HepG2 (cell line): ENCODE results near the gene BTN1A1. TPM values are rescaled to one million over a fixed set of nuclear protein-coding genes. Genes with fewer than 3 reads are reported as not detected.

Source experiments
- ARID2 ChIP-seq: sonication (generic); formaldehyde crosslinking; IDR thresholded peaks from 2 replicates; pipeline ENCODE4 v1.8.1; 2022; ENCODE audit warnings: mild to moderate bottlenecking, missing genetic modification reagents, borderline replicate concordance
- GATAD1 ChIP-seq: IDR thresholded peaks from 2 replicates; pipeline ENCODE4 v1.6.1; 2016; ENCODE audit warnings: missing genetic modification reagents, missing compliant biosample characterization
- HES4 ChIP-seq: sonication (generic); formaldehyde crosslinking; IDR thresholded peaks from 2 replicates; pipeline ENCODE4 v1.9.0; 2021; ENCODE audit warnings: mild to moderate bottlenecking, missing genetic modification reagents, borderline replicate concordance
- HMG20A ChIP-seq: IDR thresholded peaks from 2 replicates; pipeline ENCODE4 v1.6.1; 2016; ENCODE audit warnings: borderline replicate concordance
- NR3C1 ChIP-seq: sonication (generic); formaldehyde crosslinking; IDR thresholded peaks from 2 replicates; pipeline ENCODE4 v1.4.0; 2020; ENCODE audit warnings: missing genetic modification reagents
- RCOR2 ChIP-seq: IDR thresholded peaks from 2 replicates; pipeline ENCODE4 v1.6.1; 2016; ENCODE audit warnings: missing biosample characterization, missing genetic modification reagents
- SAP130 ChIP-seq: IDR thresholded peaks from 2 replicates; pipeline ENCODE4 v1.6.1; 2016; ENCODE audit warnings: low read depth
- SCMH1 ChIP-seq: sonication (generic); formaldehyde crosslinking; IDR thresholded peaks from 2 replicates; pipeline ENCODE4 v1.9.0; 2021; ENCODE audit warnings: missing genetic modification reagents, mild to moderate bottlenecking, borderline replicate concordance
- SOX5 ChIP-seq: IDR thresholded peaks from 2 replicates; pipeline ENCODE4 v1.6.1; 2016; ENCODE audit warnings: borderline replicate concordance
- SOX6 ChIP-seq, 2 experiments: fragments of 450-650 bp in 1 of 2; sonication (generic) in 1 of 2; formaldehyde crosslinking in 1 of 2; IDR thresholded peaks; 2 replicates each; pipeline versions ENCODE4 v1.4.0 to v1.6.1; 2017 to 2020; ENCODE audit warnings: antibody characterized with exemption in 1 of 2, mild to moderate bottlenecking in 1 of 2, missing genetic modification reagents in 1 of 2
- SUZ12 ChIP-seq: fragments of 150-350 bp; IDR thresholded peaks from 2 replicates; pipeline ENCODE4 v1.6.1; 2014; ENCODE audit warnings: low read depth, low read length
- TBP ChIP-seq: sonication (generic); formaldehyde crosslinking; IDR thresholded peaks from 2 replicates; pipeline ENCODE4 v1.5.0; 2020; ENCODE audit warnings: missing genetic modification reagents
- THYN1 ChIP-seq: sonication (generic); formaldehyde crosslinking; IDR thresholded peaks from 2 replicates; pipeline ENCODE4 v1.8.1; 2023; ENCODE audit warnings: low read depth, mild to moderate bottlenecking, moderate library complexity, missing genetic modification reagents, borderline replicate concordance
- ZNF234 ChIP-seq: sonication (generic); formaldehyde crosslinking; conservative IDR thresholded peaks from 2 replicates; pipeline ENCODE4 v1.5.1; 2020; ENCODE audit warnings: mild to moderate bottlenecking, missing genetic modification reagents
- ZNF30 ChIP-seq: sonication (generic); formaldehyde crosslinking; IDR thresholded peaks from 2 replicates; pipeline ENCODE4 v1.5.0; 2020; ENCODE audit warnings: mild to moderate bottlenecking, missing genetic modification reagents
- ZNF326 ChIP-seq: sonication (generic); formaldehyde crosslinking; IDR thresholded peaks from 2 replicates; pipeline ENCODE4 v1.4.0; 2020; ENCODE audit warnings: missing genetic modification reagents, borderline replicate concordance
- ZNF550 ChIP-seq: sonication (generic); formaldehyde crosslinking; IDR thresholded peaks from 2 replicates; pipeline ENCODE4 v1.4.0; 2020; ENCODE audit warnings: mild to moderate bottlenecking, missing genetic modification reagents, borderline replicate concordance
- ZNF569 ChIP-seq: sonication (generic); formaldehyde crosslinking; IDR thresholded peaks from 2 replicates; pipeline ENCODE4 v1.5.0; 2020; ENCODE audit warnings: mild to moderate bottlenecking, missing genetic modification reagents, moderate library complexity, borderline replicate concordance
- polyA plus RNA-seq, 8 experiments: library from polyadenylated mRNA; depleted of rRNA in 3 of 8; stranded (reverse) in 7 of 8; unstranded in 1 of 8; fragments of >200 nt; fragmentation: Illumina TruSeq in 4 of 8; extraction: Trizol in 4 of 8; gene quantifications; 2 replicates each; pipeline versions ENCODE4 v1.2.1 to v1.2.3, GENCODE V29; 2011 to 2016; ENCODE audit warnings: low read depth in 4 of 8, missing spikeins in 1 of 8, mixed read lengths in 1 of 8; ENCODE audit not compliant: insufficient read depth in 1 of 8
- total RNA-seq, 5 experiments: library from RNA; depleted of rRNA; stranded (reverse); fragments of >200 nt; fragmentation: Illumina TruSeq; extraction: Trizol; gene quantifications; 2 replicates each; pipeline ENCODE4 v1.2.3, GENCODE V29; 2016; ENCODE audit warnings: low read depth in 1 of 5
- TF ChIP-seq, protein P1 (sequence below): IDR thresholded peaks from 2 replicates; pipeline ENCODE4 v1.6.1; 2012; ENCODE audit warnings: low read length, improper control_type of control experiment
- TF ChIP-seq, protein P2 (sequence below): IDR thresholded peaks from 2 replicates; pipeline ENCODE4 v1.4.0; 2020; ENCODE audit warnings: mild to moderate bottlenecking, missing genetic modification reagents

Gene BTN1A1
- total and polyA plus RNA-seq, 2 of the 13 experiments (the other 11 are each of a cell fraction or from before 2014, with no cell fraction given) = 0.04 TPM; not detected in 1

DNA sequence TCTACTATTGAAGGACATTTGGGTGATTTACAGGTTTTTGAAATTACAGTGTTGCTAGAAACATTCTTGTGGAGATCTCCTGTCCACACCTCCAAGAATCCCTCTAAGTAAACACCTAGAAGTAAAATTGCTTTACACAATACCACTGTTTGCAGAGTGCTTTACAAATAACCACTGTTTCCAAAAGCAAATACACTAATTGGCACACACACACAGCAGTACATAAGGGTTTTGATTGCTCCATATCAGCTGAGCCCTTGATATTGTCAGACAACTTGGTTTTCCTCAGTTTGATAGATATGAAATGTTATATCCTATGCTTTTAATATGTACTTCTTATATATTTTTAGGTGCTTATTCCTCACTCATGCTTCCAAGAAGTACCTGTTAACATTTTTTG is 44.4 kb downstream of the BTN1A1 start (continued):
- TF ChIP-seq ZNF30 = no peak
- no peak for TF ChIP-seq ARID2 (CRISPR knock-in tag)
- no peak for TF ChIP-seq NR3C1
- no peak for TF ChIP-seq SUZ12
- TF ChIP-seq THYN1 (CRISPR knock-in tag) = no peak
- peak; percentile 51 for TF ChIP-seq SAP130 (CRISPR knock-in tag)
- no peak for TF ChIP-seq ZNF326
- TF ChIP-seq HES4 = no peak
- no peak for TF ChIP-seq SCMH1 (CRISPR knock-in tag)
- TF ChIP-seq, protein P1, sequence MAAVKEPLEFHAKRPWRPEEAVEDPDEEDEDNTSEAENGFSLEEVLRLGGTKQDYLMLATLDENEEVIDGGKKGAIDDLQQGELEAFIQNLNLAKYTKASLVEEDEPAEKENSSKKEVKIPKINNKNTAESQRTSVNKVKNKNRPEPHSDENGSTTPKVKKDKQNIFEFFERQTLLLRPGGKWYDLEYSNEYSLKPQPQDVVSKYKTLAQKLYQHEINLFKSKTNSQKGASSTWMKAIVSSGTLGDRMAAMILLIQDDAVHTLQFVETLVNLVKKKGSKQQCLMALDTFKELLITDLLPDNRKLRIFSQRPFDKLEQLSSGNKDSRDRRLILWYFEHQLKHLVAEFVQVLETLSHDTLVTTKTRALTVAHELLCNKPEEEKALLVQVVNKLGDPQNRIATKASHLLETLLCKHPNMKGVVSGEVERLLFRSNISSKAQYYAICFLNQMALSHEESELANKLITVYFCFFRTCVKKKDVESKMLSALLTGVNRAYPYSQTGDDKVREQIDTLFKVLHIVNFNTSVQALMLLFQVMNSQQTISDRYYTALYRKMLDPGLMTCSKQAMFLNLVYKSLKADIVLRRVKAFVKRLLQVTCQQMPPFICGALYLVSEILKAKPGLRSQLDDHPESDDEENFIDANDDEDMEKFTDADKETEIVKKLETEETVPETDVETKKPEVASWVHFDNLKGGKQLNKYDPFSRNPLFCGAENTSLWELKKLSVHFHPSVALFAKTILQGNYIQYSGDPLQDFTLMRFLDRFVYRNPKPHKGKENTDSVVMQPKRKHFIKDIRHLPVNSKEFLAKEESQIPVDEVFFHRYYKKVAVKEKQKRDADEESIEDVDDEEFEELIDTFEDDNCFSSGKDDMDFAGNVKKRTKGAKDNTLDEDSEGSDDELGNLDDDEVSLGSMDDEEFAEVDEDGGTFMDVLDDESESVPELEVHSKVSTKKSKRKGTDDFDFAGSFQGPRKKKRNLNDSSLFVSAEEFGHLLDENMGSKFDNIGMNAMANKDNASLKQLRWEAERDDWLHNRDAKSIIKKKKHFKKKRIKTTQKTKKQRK = no peak
- TF ChIP-seq, protein P2, sequence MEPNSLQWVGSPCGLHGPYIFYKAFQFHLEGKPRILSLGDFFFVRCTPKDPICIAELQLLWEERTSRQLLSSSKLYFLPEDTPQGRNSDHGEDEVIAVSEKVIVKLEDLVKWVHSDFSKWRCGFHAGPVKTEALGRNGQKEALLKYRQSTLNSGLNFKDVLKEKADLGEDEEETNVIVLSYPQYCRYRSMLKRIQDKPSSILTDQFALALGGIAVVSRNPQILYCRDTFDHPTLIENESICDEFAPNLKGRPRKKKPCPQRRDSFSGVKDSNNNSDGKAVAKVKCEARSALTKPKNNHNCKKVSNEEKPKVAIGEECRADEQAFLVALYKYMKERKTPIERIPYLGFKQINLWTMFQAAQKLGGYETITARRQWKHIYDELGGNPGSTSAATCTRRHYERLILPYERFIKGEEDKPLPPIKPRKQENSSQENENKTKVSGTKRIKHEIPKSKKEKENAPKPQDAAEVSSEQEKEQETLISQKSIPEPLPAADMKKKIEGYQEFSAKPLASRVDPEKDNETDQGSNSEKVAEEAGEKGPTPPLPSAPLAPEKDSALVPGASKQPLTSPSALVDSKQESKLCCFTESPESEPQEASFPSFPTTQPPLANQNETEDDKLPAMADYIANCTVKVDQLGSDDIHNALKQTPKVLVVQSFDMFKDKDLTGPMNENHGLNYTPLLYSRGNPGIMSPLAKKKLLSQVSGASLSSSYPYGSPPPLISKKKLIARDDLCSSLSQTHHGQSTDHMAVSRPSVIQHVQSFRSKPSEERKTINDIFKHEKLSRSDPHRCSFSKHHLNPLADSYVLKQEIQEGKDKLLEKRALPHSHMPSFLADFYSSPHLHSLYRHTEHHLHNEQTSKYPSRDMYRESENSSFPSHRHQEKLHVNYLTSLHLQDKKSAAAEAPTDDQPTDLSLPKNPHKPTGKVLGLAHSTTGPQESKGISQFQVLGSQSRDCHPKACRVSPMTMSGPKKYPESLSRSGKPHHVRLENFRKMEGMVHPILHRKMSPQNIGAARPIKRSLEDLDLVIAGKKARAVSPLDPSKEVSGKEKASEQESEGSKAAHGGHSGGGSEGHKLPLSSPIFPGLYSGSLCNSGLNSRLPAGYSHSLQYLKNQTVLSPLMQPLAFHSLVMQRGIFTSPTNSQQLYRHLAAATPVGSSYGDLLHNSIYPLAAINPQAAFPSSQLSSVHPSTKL (CRISPR knock-in tag) = peak; percentile 80
- no peak for TF ChIP-seq ZNF569 (CRISPR knock-in tag)
- TF ChIP-seq SOX5 = peak; percentile 70
- no peak for TF ChIP-seq TBP (CRISPR knock-in tag)
- no peak for TF ChIP-seq ZNF550 (CRISPR knock-in tag)
- peak; percentile 69 for TF ChIP-seq HMG20A
- no peak for TF ChIP-seq GATAD1 (CRISPR knock-in tag)
- no peak for TF ChIP-seq RCOR2
- TF ChIP-seq ZNF234 = no peak
- no peak for TF ChIP-seq SOX6 (IDR thresholded peaks at IDR 0.05)
- peak; percentile 70 for TF ChIP-seq SOX6 (CRISPR knock-in tag; IDR thresholded peaks at IDR 0.05)
